ENCODE measurements around the gene RGL1.

Gene RGL1

GRCh38 chr1:183918589-183918988 lies 113.7 kb downstream of the RGL1 start:
- TF ChIP-seq, protein P1, sequence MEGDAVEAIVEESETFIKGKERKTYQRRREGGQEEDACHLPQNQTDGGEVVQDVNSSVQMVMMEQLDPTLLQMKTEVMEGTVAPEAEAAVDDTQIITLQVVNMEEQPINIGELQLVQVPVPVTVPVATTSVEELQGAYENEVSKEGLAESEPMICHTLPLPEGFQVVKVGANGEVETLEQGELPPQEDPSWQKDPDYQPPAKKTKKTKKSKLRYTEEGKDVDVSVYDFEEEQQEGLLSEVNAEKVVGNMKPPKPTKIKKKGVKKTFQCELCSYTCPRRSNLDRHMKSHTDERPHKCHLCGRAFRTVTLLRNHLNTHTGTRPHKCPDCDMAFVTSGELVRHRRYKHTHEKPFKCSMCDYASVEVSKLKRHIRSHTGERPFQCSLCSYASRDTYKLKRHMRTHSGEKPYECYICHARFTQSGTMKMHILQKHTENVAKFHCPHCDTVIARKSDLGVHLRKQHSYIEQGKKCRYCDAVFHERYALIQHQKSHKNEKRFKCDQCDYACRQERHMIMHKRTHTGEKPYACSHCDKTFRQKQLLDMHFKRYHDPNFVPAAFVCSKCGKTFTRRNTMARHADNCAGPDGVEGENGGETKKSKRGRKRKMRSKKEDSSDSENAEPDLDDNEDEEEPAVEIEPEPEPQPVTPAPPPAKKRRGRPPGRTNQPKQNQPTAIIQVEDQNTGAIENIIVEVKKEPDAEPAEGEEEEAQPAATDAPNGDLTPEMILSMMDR (IDR thresholded peaks at IDR 0.05): no peak
- Histone ChIP-seq H3K4me1 (ENCODE audit: control insufficient read depth in 1 of 2, insufficient read depth in 1 of 2, low read depth in 1 of 2, low read length in 1 of 2) (no peaks in the 10 kb centered on the region), H3K9me3 (no peaks in the 10 kb centered on the region)

GRCh38 chr1:183920651-183921050 lies 115.7 kb downstream of the RGL1 start:
- TF ChIP-seq, protein P1 (IDR thresholded peaks at IDR 0.05): no peak
- Histone ChIP-seq H3K4me1 (ENCODE audit: control insufficient read depth in 1 of 2, insufficient read depth in 1 of 2, low read depth in 1 of 2, low read length in 1 of 2) (no peaks in the 10 kb centered on the region), H3K9me3 (no peaks in the 10 kb centered on the region), H3K36me3 (no peaks in the 10 kb centered on the region), H3K27me3 (no peaks in the 10 kb centered on the region), H3K27ac (no peak overlapping the region), H3K4me3 (ENCODE audit: low read depth in 1 of 2, low read length in 1 of 2) (no peak overlapping the region)

More at GRCh38 chr1:183918589-183918988, 113.7 kb downstream of the RGL1 start:
- H3K27ac ChIP-seq: no peak overlapping the region
- no peaks in the 10 kb centered on the region for H3K36me3 ChIP-seq
- H3K4me3 ChIP-seq (ENCODE audit: low read depth in 1 of 2, low read length in 1 of 2): no peak overlapping the region
- no peaks in the 10 kb centered on the region for H3K27me3 ChIP-seq

DNA sequence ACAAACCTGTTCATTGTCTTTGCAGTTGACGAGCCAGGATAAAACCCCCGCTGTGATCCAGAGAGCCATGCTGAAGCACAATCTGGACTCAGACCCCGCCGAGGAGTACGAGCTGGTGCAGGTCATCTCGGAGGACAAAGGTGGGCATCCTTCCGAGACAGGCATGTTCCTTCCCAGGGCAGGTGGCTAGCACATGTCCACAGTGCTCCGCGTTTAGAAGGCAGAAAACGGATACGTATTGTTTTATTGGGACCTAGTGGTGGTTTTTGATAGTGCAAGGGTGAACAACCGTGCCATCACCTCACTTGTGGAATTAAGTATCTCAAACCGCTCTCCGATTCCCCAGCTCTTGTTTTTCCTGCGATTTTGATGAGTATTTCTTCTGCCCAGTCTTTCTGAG lies 117.3 kb downstream of the RGL1 start:
- H3K36me3 ChIP-seq: no peaks in the 10 kb centered on the region
- no peaks in the 10 kb centered on the region for H3K9me3 ChIP-seq
- TF ChIP-seq, protein P1 (IDR thresholded peaks at IDR 0.05): no peak

GRCh38 chr1:183925947-183926346 lies 121.0 kb downstream of the RGL1 start:
- Histone ChIP-seq H3K4me1 (ENCODE audit: control insufficient read depth in 1 of 2, insufficient read depth in 1 of 2, low read depth in 1 of 2, low read length in 1 of 2) (no peaks in the 10 kb centered on the region), H3K4me3 (ENCODE audit: low read depth in 1 of 2, low read length in 1 of 2) (no peak overlapping the region), H3K36me3 (no peaks in the 10 kb centered on the region), H3K9me3 (no peaks in the 10 kb centered on the region), H3K27ac (no peak overlapping the region), H3K27me3 (no peaks in the 10 kb centered on the region)
- TF ChIP-seq, protein P1 (IDR thresholded peaks at IDR 0.05): no peak

More for the DNA sequence above, 117.3 kb downstream of the RGL1 start:
- Histone ChIP-seq H3K27ac (no peak overlapping the region), H3K4me1 (ENCODE audit: control insufficient read depth in 1 of 2, insufficient read depth in 1 of 2, low read depth in 1 of 2, low read length in 1 of 2) (no peaks in the 10 kb centered on the region), H3K4me3 (ENCODE audit: low read depth in 1 of 2, low read length in 1 of 2) (no peak overlapping the region), H3K27me3 (no peaks in the 10 kb centered on the region)

DNA sequence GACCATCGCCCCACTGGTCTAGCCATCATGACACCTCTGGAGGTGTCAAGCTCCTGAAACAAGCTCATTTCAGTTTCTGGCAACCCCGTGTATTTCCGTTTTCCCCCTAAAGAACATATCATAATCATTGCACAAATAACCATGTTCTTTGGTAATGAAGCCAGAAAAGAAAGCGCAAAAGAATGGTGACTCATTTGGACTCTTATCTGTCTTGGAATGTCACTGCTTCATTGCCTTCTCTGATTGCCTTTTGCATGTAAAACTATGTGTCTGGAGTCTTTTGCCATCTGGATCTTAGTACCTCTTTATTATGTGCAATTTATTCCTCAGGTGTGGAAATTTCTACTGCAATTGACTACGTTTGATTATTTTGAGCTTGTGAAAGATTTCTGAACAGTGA lies 122.1 kb downstream of the RGL1 start:
- Histone ChIP-seq H3K4me1 (ENCODE audit: control insufficient read depth in 1 of 2, insufficient read depth in 1 of 2, low read depth in 1 of 2, low read length in 1 of 2) (no peaks in the 10 kb centered on the region), H3K9me3 (no peaks in the 10 kb centered on the region), H3K36me3 (no peaks in the 10 kb centered on the region), H3K27ac (no peak overlapping the region), H3K27me3 (no peaks in the 10 kb centered on the region), H3K4me3 (ENCODE audit: low read depth in 1 of 2, low read length in 1 of 2) (no peak overlapping the region)
- TF ChIP-seq, protein P1 (IDR thresholded peaks at IDR 0.05): no peak
